Rectal smooth muscle tissue (tissue), 1 donor: ENCODE measurements around the gene UBLCP1.
"Not testable (repeated sequence)": the region's sequence is repeated elsewhere in the genome, so short reads cannot be mapped to it uniquely, and the experiment has no call there.

Source experiments
- H3K27ac ChIP-seq: one replicate; pipeline ENCODE4 v1.7.0; 2013; ENCODE audit warnings: low read depth, low read length, inconsistent platforms
- H3K27me3 ChIP-seq: one replicate; pipeline ENCODE4 v1.7.0; 2013; ENCODE audit warnings: low read length; ENCODE audit not compliant: control insufficient read depth, insufficient read depth
- H3K36me3 ChIP-seq: one replicate; pipeline ENCODE4 v1.7.0; 2013; ENCODE audit warnings: low read length; ENCODE audit not compliant: control insufficient read depth, insufficient read depth
- H3K4me1 ChIP-seq: one replicate; pipeline ENCODE4 v1.7.0; 2013; ENCODE audit warnings: low read length; ENCODE audit not compliant: control insufficient read depth, insufficient read depth
- H3K4me3 ChIP-seq: one replicate; pipeline ENCODE4 v1.7.0; 2013; ENCODE audit warnings: low read length
- H3K9ac ChIP-seq: one replicate; pipeline ENCODE4 v1.7.0; 2013; ENCODE audit warnings: low read length

The UBLCP1 gene

DNA sequence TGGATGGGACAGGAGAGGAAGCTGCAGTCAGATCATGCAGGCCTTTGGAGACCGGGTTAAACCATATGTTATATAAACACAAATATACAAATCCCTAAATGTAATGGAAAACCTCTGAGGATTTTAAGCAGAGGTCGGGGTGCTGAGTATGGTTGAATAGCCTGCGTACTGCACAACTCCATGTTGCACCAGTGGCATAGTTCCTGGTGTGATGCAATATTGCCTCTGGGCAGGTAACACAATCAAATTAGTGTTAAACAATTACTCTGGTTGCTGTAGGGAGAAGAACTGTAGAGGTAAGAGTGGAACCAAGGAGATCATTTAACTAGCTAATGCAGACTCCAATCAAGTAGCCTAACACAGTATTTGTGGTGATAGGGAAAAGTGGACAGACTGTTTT, 32.4 kb upstream of the UBLCP1 start:
- no peaks in the 10 kb centered on the region for H3K36me3 ChIP-seq
- H3K4me3 ChIP-seq = no peak overlapping the region
- H3K9ac ChIP-seq = no peak overlapping the region
- no peaks in the 10 kb centered on the region for H3K27me3 ChIP-seq
- H3K27ac ChIP-seq = no peak overlapping the region
- H3K4me1 ChIP-seq = no peaks in the 10 kb centered on the region

DNA sequence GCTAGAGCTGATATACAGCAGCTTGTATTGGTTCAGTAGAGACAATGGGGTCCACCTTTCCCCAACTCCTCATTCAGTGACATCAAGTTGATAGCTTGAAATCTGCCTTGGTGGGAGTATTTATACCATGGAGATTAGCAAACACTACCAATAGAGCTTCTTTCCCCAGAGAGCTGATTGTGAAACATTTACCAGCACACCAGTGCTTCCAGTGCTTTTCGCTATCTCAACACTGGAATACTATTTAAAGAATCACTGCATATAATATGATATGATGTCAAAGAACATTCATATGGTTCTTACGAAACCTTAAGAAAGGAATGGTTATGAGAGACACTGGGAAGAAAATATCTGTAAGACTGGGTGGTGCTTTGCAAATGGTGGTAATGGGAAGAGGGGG, 31.9 kb upstream of the UBLCP1 start:
- Histone ChIP-seq H3K9ac (no peak overlapping the region), H3K27me3 (no peaks in the 10 kb centered on the region), H3K27ac (no peak overlapping the region), H3K4me3 (no peak overlapping the region), H3K36me3 (no peaks in the 10 kb centered on the region), H3K4me1 (no peaks in the 10 kb centered on the region)

GRCh38 chr5:159235871-159236520, 27.1 kb upstream of the UBLCP1 start:
- not testable (repeated sequence) for H3K4me3 ChIP-seq, H3K36me3 ChIP-seq, H3K27ac ChIP-seq, H3K9ac ChIP-seq, H3K4me1 ChIP-seq, H3K27me3 ChIP-seq

- Histone ChIP-seq H3K9ac (no peak overlapping the region), H3K4me1 (no peaks in the 10 kb centered on the region), H3K27me3 (no peaks in the 10 kb centered on the region), H3K27ac (no peak overlapping the region), H3K4me3 (no peak overlapping the region), H3K36me3 (no peaks in the 10 kb centered on the region)
These were observed 22.7 kb upstream of the UBLCP1 start for GRCh38 chr5:159240301-159240870.

DNA sequence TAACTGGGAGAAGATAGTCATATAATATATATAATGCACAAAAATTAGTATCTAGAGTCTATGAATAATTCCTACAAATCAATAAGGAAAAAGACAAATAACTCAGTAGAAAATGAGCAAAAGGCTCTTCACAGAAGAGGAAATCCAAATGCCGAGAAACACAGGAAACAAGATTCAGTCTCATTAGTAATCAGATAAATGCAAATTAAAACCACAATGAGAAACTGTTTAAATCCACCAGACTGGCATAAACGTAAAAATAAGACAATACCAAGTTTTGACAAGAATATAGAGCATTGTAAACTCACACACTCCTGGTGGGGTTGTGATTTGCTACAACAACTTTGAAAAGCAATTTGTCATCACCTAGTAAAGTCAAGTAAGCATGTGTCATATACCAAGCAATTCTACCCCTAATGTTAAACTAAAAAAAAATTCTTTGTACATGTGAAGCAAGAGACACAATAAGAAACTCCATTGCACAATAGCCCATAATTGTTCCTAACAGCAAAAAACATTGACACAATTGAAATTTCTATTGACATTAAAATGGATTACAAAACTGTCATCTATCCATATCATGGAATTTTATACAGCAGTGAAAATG, 21.0 kb upstream of the UBLCP1 start:
- no peak overlapping the region for H3K4me3 ChIP-seq
- no peaks in the 10 kb centered on the region for H3K27me3 ChIP-seq
- no peaks in the 10 kb centered on the region for H3K36me3 ChIP-seq
- H3K4me1 ChIP-seq = no peaks in the 10 kb centered on the region
- H3K27ac ChIP-seq = no peak overlapping the region
- no peak overlapping the region for H3K9ac ChIP-seq

GRCh38 chr5:159242656-159243055, 20.4 kb upstream of the UBLCP1 start:
- no peak overlapping the region for H3K27ac ChIP-seq
- H3K4me1 ChIP-seq = no peaks in the 10 kb centered on the region

GRCh38 chr5:159243385-159243784, 19.7 kb upstream of the UBLCP1 start:
- H3K9ac ChIP-seq = no peak overlapping the region
- no peaks in the 10 kb centered on the region for H3K4me1 ChIP-seq

More at GRCh38 chr5:159242656-159243055, 20.4 kb upstream of the UBLCP1 start:
- Histone ChIP-seq H3K9ac (no peak overlapping the region), H3K36me3 (no peaks in the 10 kb centered on the region), H3K4me3 (no peak overlapping the region), H3K27me3 (no peaks in the 10 kb centered on the region)

DNA sequence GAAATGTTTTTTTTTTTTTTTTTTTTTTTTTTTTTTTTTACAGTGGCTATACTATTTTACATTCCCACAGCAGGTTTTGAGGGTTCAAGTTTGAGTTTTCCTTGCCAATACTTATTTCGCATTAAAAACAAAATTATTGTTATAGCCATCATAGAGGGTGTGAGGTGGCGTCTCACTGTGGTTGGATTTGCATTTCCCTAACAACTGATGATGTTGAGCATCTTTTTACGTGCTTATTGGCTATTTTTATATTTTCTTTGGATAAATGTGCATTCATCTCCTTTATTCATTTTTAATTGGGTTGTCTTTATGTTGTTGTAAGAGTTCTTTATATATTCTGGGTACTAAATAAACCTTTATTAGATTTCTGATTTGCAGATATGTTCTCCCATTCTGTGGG, 18.9 kb upstream of the UBLCP1 start:
- Histone ChIP-seq H3K9ac (no peak overlapping the region), H3K4me3 (no peak overlapping the region), H3K4me1 (no peaks in the 10 kb centered on the region), H3K27me3 (no peaks in the 10 kb centered on the region), H3K27ac (no peak overlapping the region), H3K36me3 (no peaks in the 10 kb centered on the region)

More at GRCh38 chr5:159243385-159243784, 19.7 kb upstream of the UBLCP1 start:
- Histone ChIP-seq H3K27ac (no peak overlapping the region), H3K36me3 (no peaks in the 10 kb centered on the region), H3K27me3 (no peaks in the 10 kb centered on the region), H3K4me3 (no peak overlapping the region)

- Histone ChIP-seq H3K9ac (no peak overlapping the region), H3K4me1 (no peaks in the 10 kb centered on the region), H3K36me3 (no peaks in the 10 kb centered on the region), H3K4me3 (no peak overlapping the region), H3K27ac (no peak overlapping the region), H3K27me3 (no peaks in the 10 kb centered on the region)
These were observed 18.2 kb upstream of the UBLCP1 start for GRCh38 chr5:159244890-159245289.

GRCh38 chr5:159249158-159249557, 13.9 kb upstream of the UBLCP1 start:
- Histone ChIP-seq H3K27me3 (no peaks in the 10 kb centered on the region), H3K36me3 (no peaks in the 10 kb centered on the region), H3K27ac (no peak overlapping the region), H3K4me1 (no peaks in the 10 kb centered on the region), H3K9ac (no peak overlapping the region), H3K4me3 (no peak overlapping the region)

- H3K4me1 ChIP-seq = no peaks in the 10 kb centered on the region
- no peak overlapping the region for H3K4me3 ChIP-seq
- H3K36me3 ChIP-seq = no peaks in the 10 kb centered on the region
- H3K27ac ChIP-seq = no peak overlapping the region
- H3K9ac ChIP-seq = no peak overlapping the region
- peaks cover 4% of the 10 kb centered on the region for H3K27me3 ChIP-seq
These were observed 10.9 kb upstream of the UBLCP1 start for GRCh38 chr5:159252195-159252594.

DNA sequence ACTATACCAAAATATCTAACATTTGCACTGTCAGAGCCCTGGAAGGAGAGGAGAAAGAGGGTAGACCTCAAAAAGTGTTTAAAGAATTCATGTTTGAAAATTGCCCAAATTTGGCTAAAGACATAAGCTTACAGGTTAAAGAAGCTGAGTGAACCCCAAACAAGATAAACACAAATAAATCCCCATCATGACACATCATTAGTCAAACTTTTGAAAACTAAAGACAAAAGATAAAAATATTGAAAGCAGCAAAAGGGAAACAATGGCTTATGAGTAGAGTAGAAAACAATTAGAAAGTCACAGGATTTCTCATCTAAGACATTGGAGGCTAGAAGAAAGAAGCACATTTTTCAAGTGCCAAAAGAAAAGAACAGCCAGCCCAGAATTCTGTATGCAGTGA, 6.1 kb upstream of the UBLCP1 start:
- Histone ChIP-seq H3K27me3 (peaks cover 4% of the 10 kb centered on the region), H3K4me1 (no peaks in the 10 kb centered on the region), H3K9ac (no peak overlapping the region), H3K36me3 (no peaks in the 10 kb centered on the region), H3K4me3 (no peak overlapping the region), H3K27ac (no peak overlapping the region)
